Pulmonary artery endothelial cell (primary cell): ENCODE measurements around the gene SIVA1. TPM values are rescaled to one million over a fixed set of nuclear protein-coding genes. Genes with fewer than 3 reads are reported as not detected.

Source experiments
- DNase-seq: peaks from one replicate; pipeline ENCODE4 v3.0.0-alpha.2; 2011; ENCODE audit warnings: low read depth, low spot score
- total RNA-seq: library from RNA; depleted of rRNA; stranded (reverse); fragments of >200 nt; gene quantifications from 2 replicates; pipeline ENCODE4 v1.2.3, GENCODE V29; 2014

The SIVA1 gene
- total RNA-seq, 1 donor from 2014 or later, result 95.4 TPM

DNA sequence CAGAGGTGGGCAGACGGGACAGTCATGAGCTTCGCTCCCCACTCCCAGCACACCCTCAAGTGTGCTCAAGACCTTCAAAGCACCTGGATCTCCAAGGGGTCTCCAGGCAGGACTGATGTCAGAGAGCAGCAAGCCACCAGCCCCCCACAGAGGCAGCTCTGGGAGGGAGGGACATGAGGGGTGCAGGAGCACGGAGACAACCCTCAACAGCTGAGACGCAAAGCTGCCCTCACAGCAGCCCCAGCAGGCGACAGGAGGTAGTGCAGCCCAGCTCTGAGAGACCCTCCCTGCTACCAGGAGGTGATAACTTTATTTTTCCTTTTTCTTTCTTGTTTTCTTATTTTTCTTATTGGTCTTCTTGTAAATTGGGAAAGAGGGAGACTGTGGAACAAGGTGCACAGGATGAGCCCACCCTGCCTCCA is 17.9 kb downstream of the SIVA1 start:
- no peak for DNase-seq

DNA sequence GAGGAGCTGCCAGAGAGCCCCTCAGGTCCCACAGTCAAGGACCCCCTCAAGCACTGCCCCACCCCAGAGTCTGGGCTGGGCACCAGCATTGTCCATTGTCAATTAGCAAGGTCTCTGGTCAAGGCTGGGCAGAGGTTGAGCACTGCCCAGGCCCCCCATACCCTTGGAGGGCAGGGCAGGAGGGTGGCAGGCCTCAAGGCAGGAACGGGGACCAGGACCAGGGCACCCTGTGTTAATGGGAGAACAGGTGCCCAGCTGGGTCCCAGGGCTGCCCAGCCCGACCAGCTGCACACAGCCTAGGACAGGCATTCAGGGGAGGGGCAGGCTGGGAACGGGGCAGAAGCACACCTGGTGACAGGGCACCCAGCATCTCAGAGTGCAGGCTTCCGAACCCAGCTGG is 18.4 kb downstream of the SIVA1 start:
- no peak for DNase-seq

DNA sequence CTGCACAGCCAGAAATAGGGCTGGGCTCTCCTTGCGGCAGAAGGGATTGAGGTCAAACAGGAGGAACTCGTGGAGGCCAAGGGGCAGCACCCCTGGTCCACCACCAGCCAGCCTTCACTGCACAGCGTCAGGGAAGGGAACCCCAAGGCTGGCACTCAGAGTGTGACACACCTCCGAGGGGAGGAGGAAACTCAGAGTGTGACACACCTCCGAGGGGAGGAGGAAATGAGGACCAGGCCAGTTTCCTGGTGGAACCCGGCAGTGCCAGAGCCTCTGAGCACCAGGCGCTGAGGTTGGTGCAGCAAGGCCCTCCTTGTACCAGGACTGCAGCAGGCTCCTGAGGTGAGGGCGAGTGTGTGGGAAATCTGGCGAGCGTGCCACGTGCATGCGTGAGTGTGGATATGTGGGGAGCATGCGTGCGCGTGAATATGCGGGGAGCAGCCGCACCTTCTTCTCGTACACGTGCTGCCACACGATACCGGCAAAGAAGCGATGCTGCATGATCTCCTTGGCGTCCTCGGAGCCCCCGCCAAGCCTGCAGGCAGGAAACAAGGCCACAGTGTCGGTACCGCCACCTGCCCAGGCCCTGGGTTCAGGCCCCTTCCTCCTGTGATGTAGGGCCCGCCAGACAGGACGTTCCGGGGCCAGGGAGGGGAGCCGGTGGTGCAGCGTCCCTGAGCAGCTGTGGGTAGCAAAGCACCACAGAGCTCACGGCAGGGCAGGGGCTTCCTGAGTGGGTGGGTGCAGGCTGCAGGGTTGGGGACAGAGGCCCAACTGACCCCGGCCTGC is 19.2 kb downstream of the SIVA1 start:
- no peak for DNase-seq

DNA sequence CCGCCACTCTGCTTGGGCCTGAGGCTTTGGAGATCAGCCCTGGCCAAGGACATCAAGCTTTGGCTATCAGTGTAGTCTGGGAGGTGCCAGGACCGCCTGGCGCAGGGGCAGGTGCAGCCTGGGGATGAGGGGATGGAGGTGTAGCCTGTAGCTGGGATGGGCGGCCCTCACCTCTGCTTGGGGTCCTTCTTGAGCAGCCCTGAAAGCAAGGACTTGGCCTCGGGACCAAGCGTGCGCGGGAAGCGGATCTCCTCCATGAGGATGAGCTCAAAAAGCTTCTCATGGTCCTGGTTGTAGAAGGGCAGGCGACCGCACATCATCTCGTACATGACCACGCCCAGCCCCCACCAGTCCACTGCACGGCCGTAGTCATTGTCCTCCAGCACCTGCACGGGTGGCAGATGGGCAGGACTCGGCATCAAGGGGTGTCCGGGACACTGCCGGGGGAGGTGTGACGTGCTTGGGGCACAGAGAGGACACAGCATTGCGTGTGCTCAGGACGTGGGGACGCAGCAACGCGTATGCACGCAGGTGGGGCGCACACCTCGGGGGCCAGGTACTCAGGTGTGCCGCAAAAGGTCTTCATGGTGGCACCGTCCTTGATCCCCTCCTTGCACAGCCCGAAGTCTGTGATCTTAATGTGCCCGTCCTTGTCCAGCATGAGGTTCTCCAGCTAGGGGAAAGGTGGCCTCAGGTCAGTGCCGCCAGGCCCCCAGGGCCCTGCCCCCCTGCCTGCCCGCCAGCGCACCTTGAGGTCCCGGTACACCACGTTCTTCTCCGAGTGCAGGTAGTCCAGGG is 20.0 kb downstream of the SIVA1 start:
- DNase-seq, result no peak

DNA sequence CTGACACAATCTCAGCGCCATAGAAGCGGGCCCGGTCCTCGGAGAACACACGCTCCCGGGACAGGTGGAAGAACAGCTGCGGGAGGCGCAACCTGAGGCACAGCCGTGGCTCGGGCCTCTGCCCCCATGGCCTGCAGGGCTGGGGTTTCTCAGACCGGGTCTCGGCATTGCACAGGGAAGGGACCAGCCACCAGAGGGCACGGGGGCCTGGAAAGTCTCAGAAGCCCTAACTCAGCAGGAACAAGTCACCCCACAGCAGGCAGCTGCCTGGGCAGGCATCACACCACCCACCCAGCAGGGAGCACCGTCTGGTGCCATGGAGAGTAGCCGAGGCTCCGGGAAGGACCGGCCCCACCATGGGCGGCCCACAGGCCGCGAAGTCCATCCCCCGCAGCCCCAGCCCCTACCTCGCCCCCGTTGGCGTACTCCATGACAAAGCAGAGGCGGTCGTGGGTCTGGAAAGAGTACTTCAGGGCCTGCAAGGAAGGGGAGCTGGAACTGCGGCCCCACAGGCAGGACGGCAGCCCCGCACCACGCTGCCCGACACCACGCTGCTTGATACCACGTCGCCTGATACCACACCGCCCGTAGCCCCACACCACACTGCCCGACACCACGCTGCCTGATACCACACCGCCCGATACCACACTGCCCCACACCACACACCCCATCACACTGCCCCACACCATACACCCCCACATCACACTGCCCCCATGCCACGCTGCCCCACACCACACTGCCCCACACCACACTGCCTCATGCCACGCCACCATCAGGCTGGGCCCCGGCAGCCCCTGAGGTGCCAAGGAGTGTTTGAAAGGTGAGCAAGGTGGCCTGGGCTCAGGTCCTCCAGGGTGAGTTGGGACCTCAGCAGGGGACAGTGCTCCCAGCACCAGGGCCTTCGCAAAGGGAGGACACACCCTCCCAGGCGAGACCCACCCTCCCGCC is 20.8 kb downstream of the SIVA1 start:
- DNase-seq, result no peak

DNA sequence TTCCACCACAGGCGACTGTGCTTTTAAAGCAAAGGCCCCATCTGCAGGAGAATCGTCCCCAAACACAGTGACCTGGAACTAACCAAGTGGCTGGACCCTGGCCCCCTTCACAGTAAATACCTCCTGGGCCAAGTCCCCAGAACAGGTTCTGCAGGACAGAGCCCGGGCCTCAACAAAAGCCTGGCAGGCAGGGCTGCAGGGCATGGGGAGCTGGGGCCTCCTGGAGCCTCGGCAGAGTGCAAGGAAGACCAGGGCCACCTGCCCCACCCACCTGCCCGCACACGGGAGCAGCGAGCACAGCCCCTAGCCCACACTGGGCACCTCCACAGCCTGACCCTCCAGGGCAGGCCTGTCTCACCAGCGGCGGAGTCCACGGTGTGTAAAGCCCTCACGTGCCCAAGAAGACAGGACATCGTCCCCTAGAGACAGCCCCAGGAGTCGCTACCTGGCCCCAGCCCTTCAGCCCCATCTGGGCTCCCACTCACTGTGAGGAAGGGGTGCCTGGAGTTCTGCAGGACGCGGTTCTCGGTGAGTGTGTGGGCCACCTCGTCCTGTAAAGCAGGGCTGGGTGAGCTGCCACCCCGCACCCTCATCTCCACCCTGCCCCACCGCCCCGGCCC is 21.6 kb downstream of the SIVA1 start:
- no peak for DNase-seq

DNA sequence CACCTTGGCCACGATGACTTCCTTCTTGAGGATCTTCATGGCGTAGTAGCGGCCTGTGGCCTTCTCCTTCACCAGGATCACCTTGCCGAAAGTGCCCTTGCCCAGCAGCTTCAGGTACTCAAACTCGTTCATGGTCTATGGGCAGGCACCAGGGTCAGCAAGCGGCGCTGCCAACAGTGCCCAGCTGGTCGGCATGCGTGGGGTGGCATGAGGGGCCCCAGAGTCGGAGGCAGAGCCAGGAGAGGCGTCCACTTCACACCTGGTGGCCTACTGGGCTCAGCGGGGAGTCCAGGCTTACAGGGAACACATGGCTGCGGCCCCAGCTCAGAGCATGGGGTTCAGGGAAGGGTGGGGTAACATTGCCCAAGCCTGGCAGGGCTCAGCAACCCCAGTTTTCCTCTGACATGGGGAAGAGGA is 22.1 kb downstream of the SIVA1 start:
- DNase-seq, result no peak

DNA sequence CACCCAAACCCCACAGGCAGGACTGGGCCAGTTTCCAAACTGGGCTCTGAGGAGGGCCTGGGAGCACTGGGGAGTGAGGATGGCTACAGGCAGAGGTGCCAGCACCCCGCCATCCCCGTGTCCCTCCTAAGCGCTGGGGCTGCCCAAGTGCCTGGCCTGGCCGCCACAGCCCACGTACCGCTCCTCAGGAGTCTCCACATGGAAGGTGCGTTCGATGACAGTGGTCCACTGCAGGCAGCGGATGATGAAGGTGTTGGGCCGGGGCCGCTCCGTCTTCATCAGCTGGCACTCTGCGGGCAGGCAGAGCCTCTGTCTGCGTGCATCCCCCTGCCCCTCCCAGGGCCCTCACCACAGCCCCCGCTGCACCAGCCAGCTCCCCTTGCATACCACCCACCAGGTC is 23.5 kb downstream of the SIVA1 start:
- DNase-seq, result no peak

DNA sequence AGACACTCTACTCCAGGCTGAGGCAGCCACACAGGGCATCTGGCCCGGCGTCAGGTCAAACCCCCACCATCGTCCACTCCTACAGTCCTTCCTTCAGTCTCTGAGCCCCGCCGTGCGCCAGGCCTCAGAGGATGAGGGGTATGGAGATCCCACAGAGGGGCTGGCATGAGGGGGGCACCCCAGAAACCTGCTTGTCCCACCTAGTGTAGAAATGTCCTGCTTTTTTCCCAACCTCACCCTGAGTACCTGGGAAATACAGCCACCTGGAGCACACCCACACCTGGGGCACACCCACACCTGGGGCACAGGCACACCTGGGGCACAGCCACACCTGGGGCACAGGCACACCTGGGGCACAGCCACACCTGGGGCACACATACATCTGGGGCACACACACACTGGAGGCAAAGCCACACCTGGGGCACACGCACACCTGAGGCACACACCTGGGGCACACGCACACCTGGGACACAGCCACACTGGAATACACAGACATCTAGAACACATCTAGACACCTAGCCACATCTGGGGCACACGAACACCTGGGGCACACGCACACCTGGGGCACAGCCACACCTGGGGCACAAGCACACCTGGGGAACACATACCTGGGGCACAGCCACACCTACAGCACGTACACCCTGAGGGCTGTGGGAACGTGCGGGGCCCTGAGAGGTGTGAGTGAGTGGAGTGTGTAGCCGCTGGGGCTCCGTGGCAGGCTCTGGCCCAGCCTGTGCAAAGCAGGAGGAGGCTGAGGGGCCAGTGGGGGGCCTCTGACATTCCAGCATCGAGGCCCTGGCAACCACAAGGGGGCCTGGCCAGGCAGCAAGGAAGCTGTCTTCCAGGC is 24.2 kb downstream of the SIVA1 start:
- no peak for DNase-seq

DNA sequence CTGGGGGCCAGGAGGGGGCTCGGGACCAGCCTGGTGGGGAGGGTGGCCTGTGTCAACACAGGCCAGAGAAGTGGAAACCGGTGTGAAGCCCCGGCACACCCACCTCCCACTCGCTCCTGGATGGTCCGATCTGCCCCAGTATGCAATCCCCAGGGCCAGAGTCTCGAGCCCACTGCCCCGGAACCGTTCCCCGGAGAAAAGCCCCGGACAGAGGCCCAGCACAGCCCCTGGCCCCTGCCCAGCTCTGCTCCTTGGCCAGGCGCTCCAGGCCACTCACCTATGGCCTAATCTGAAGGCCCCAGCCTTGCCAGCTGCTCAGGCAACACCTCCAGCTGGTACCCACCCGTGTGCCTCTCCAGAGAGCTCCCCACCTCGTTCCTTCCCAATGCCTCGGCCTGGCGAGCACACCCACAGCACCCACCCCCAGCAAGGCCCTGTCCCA is 24.9 kb downstream of the SIVA1 start:
- no peak for DNase-seq

DNA sequence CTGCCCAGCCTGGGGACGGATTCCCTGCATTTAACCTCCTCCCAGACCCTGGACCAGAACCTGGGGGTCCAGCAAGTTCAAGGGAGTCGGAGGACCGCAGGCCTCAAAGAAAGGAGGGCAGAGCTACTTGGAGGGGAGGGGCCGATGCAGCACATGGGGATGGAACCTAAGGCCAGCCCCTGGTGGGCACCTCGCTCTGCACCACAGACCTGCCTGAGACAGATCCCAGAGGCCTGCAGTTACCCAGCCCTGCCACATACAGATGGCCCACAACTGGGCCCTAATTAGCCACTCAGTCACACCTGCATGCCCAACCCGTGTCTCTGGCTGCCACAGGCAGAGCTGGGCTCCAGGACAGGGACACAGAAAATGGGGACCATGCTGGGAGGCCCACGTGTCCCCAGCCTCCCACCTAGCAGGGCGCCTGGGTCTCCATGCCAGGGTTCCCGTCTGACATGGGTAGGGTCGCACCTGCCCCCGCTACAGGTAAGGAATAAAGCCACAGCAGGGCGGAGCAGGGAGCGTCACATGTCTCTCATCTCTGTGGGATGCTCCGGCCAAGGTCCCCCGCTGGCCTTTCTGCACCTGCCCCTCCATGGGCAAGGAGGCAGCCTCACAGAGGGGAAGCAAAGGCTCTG is 25.9 kb downstream of the SIVA1 start:
- no peak for DNase-seq

DNA sequence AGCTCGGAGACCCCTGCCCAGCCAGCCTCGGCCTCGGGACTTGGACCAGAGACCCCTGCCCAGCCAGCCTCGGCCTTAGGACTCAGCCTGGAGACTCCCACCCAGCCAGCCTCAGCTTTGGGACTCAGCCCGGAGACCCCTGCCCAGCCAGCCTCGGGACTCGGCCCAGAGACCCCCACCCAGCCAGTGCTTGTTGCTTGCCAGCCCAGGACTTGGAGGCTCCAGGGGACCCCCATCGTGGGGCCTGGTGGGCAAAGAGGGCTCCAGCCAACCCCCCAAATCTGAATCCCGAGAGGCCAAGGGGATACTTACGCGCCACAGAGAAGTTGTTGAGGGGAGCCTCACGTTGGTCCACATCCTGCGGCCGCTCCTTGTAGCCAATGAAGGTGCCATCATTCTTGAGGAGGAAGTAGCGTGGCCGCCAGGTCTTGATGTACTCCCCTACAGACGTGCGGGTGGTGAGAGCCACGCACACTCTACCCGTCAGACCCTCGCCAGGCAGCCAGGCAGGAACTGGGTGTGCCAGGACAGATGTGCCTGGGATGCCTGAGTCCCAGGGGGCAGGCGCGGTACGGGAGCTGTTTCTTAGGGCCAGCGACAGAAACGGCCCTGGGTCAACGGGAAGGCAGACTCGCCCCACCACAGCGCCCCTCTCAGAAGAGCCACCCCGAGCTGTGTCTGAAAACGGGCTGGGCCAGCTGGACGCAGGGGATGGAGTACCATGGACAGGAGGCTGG is 27.0 kb downstream of the SIVA1 start:
- no peak for DNase-seq

DNA sequence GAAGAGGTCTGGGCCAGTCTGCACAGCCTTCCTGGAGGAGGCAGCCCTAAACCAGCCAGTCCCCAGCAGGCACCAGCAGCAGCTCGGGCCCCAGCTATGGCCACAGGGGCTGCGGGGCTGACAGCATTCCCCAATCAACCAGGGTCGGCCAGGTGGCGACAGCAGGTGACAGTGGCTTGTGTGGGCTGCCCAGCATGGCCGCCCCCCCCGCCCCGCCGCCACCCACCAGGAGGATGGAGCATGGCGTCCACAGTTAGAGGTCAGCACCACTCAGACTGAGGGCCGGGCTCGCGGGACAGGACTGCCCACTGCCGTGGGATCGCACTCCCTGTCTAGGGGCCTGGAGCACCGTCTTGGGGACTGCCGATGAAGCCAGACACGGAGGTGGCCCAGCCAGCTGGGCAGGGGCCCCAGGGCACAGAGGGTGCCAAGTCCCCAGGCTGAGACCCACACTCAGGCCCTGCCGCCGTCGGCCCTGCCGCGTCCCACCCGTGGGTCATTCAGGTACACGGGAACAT is 27.6 kb downstream of the SIVA1 start:
- no peak for DNase-seq

DNA sequence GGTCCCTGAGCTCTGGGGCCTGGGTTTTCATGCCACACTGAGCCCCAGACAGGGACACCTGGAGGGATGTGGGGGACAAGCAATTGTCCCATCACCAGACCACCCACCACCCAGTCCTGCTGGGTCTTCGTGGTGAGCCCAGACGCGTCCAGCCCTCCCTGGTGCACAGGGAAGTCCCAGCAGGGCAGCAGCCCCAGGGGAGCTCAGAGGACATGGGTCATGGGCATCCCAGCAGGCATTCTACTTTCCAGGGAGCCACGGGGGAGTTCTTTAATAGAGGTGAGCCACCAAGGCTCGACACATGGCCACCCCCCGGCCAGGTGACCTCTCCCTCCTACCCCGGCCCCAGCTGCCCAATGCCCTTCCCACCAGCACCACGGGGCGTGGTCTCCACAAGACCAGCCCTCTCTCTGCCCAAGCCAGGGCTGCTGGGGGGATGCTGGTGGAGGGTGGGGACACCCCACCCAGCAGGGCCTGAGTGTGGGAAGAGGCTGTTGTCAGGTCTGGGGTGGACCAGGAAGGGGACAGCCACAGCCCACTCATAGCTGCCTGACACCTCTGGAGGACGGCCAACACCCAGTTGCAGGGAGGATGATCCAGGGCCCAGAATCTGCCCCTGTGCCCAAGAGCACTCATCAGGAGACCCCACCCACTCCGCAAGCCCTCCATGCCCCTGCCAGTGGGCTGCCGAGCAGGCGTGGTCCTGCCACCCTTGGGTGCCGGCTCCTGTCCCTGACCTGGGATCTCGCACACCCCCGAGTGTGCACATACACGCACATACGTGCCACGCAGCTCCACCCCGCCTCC is 28.5 kb downstream of the SIVA1 start:
- DNase-seq, result no peak

DNA sequence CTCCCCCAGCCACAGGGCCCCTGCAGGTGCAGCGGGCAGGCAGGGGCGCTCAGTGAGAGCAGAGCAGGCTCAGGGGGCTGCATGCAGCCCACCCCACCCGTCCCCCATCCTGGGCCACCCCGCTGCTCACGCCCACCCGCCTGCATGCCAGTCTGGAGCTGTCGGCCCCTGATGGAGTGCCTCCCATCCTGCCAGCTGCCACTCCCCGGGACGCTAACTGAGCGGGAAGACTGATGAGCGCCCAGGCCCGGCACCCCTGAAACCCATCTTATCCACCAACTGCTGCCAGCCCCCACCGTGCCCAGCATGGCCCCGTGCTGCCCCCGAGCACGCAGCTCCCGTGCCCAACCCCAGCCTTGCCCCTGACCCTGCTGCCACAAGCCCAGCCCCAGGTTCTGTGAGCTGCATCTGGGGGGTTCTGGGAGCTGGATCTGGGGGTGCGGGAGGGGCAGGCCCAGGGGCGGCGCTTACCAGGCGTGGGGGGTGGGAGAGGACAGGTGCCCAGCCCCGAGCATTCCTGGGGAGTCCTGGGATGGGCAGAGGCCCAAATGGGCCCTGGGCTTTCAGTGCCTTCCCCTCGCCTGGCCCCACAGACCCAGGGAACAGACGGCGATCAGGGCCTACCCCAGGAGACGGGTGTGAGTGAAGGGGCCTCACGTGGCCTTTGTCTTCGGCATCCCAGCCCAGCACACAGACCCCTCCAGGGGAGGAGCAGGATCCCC is 29.3 kb downstream of the SIVA1 start:
- no peak for DNase-seq

DNA sequence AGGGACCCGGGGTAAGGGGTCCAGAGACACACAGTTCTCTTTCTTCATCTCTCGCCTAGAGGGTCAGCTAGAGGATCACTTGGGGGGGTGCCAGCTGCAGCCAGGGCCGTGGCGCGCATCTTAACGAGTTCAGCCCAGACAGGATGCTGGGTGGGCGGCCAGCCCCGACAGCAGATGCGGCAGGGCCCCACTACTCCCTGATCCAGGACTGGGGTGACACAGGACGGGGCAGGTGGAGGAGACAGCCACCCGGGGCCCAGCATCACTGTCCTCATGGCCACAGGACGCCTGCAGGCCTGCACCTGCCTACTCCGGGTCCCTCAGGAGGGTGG is 29.8 kb downstream of the SIVA1 start:
- DNase-seq, result no peak

DNA sequence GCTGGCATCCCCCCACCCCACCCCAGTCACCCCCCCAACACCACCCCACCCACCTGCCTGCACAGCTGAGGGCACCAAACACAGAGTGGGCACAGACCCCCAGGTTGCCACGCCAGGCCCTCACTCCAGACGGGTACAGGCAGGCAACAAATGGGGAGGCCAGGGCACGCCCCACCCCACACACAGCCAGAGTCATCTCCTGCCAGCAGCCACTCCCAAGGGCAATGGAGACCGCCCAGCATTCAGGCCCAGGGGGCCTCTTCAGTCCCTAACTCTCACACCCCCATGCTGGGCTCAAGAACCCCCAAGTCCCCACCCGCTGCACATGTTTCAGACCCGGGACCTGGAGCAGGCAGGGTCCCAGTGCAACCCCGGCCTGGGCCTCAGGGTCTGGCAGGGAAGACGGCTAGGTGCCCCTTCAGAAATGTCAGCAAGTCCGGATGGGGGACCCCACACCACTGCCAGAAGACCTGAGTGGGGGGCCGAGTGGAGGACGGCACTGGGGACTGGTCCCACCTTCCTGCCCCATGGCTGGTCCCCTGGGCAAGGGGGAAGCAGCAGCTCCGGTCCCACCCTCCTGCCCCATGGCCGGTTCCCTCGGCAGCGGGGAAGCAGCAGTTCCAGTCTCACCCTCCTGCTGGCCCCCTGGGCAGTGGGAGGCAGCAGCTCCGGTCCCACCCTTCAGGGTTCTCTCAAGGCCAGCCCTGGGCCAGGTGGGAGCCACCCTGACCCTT is 30.7 kb downstream of the SIVA1 start:
- no peak for DNase-seq
